KOPT-K1 (cell line): ENCODE measurements around the gene BORCS6.
"Not testable (repeated sequence)": the region's sequence is repeated elsewhere in the genome, so short reads cannot be mapped to it uniquely, and the experiment has no call there.

Source experiments
- H3K27ac ChIP-seq: fragments of 200-600 bp; sonication (generic); 2 replicates; pipeline ENCODE4 v1.5.1; 2016; ENCODE audit warnings: antibody characterized with exemption, mild to moderate bottlenecking, low read depth, low read length; ENCODE audit not compliant: poor library complexity, severe bottlenecking
- H3K36me3 ChIP-seq: fragments of 200-600 bp; sonication (generic); 2 replicates; pipeline ENCODE4 v1.5.1; 2017; ENCODE audit warnings: antibody characterized with exemption, mild to moderate bottlenecking, low read length, moderate library complexity; ENCODE audit not compliant: insufficient read depth
- H3K9me3 ChIP-seq: fragments of 200-600 bp; sonication (generic); 2 replicates; pipeline ENCODE4 v1.5.1; 2017; ENCODE audit warnings: antibody characterized with exemption, low read length, mild to moderate bottlenecking; ENCODE audit not compliant: insufficient read depth, poor library complexity, severe bottlenecking

The BORCS6 gene

GRCh38 chr17:8221663-8222379 is 31.8 kb upstream of the BORCS6 start:
- peaks cover 2% of the 10 kb centered on the region for H3K36me3 ChIP-seq
- no peaks in the 10 kb centered on the region for H3K9me3 ChIP-seq
- peak overlapping the region; percentile 88 for H3K27ac ChIP-seq

GRCh38 chr17:8220783-8221662 is 31.0 kb upstream of the BORCS6 start:
- Histone ChIP-seq H3K27ac (peak overlapping the region; percentile 88), H3K36me3 (no peaks in the 10 kb centered on the region), H3K9me3 (no peaks in the 10 kb centered on the region)

GRCh38 chr17:8214000-8214399 is 24.0 kb upstream of the BORCS6 start:
- not testable (repeated sequence) for H3K9me3 ChIP-seq, H3K27ac ChIP-seq

GRCh38 chr17:8212312-8213180 is 22.6 kb upstream of the BORCS6 start:
- Histone ChIP-seq H3K27ac (no peak overlapping the region), H3K36me3 (peaks cover 13% of the 10 kb centered on the region), H3K9me3 (no peaks in the 10 kb centered on the region)

More at GRCh38 chr17:8214000-8214399, 24.0 kb upstream of the BORCS6 start:
- not testable (repeated sequence) for H3K36me3 ChIP-seq

- Histone ChIP-seq H3K36me3 (peaks cover 30% of the 10 kb centered on the region), H3K27ac (peak overlapping the region; percentile 98), H3K9me3 (no peaks in the 10 kb centered on the region)
Observed at GRCh38 chr17:8210761-8211458, 20.9 kb upstream of the BORCS6 start.

- Histone ChIP-seq H3K36me3 (peaks cover 38% of the 10 kb centered on the region), H3K9me3 (no peaks in the 10 kb centered on the region), H3K27ac (peak within 1 kb of the TSS; percentile 98)
Observed at GRCh38 chr17:8209907-8210760, 20.2 kb upstream of the BORCS6 start, which contains the start of gene AURKB. AURKB (minus strand) TSS chr17:8210575; CDS start chr17:8210224, 351 bp downstream.

- no peaks in the 10 kb centered on the region for H3K9me3 ChIP-seq
- peaks cover 73% of the 10 kb centered on the region for H3K36me3 ChIP-seq
- no peak overlapping the region for H3K27ac ChIP-seq
Observed at GRCh38 chr17:8206536-8206935, 16.6 kb upstream of the BORCS6 start.

- H3K36me3 ChIP-seq = peaks cover 83% of the 10 kb centered on the region
- H3K9me3 ChIP-seq = no peaks in the 10 kb centered on the region
- H3K27ac ChIP-seq = no peak overlapping the region
Observed at GRCh38 chr17:8204761-8205555, 15.0 kb upstream of the BORCS6 start.

- Histone ChIP-seq H3K27ac (peak overlapping the region; percentile 52), H3K36me3 (no peaks in the 10 kb centered on the region), H3K9me3 (no peaks in the 10 kb centered on the region)
Observed at GRCh38 chr17:8192070-8192815, 2.3 kb upstream of the BORCS6 start.

GRCh38 chr17:8190506-8190905 is 526 bp upstream of the BORCS6 start:
- no peaks in the 10 kb centered on the region for H3K36me3 ChIP-seq
- H3K9me3 ChIP-seq = no peaks in the 10 kb centered on the region
- peak overlapping the region; percentile 23 for H3K27ac ChIP-seq

- H3K36me3 ChIP-seq = no peaks in the 10 kb centered on the region
- H3K27ac ChIP-seq = peak overlapping the region; percentile 73
- no peaks in the 10 kb centered on the region for H3K9me3 ChIP-seq
Observed at GRCh38 chr17:8189041-8189710, 804 bp downstream of the BORCS6 start.

GRCh38 chr17:8188263-8188839 is 1.6 kb downstream of the BORCS6 start:
- H3K9me3 ChIP-seq = no peaks in the 10 kb centered on the region
- peak overlapping the region; percentile 73 for H3K27ac ChIP-seq
- H3K36me3 ChIP-seq = no peaks in the 10 kb centered on the region
